SKM-1 treated with dmso at 0.1 percent for 144 hours (cell line): ENCODE results near the gene HSDL2.
"Not testable (repeated sequence)": the region's sequence is repeated elsewhere in the genome, so short reads cannot be mapped to it uniquely, and the experiment has no call there.

Source experiments
- DNase-seq: peaks from one replicate; lab custom pipeline; 2025; ENCODE audit not compliant: unreplicated experiment; lab: John Stamatoyannopoulos, UW

HSDL2 gene

GRCh38 chr9:112365257-112365656, 14.7 kb upstream of the HSDL2 start:
- DNase-seq = not testable (repeated sequence)

- no peak for DNase-seq
These were observed 13.3 kb upstream of the HSDL2 start for GRCh38 chr9:112366591-112366990.

- DNase-seq = no peak
These were observed 12.4 kb upstream of the HSDL2 start for GRCh38 chr9:112367465-112367864.

- DNase-seq = no peak
These were observed 10.1 kb upstream of the HSDL2 start for GRCh38 chr9:112369817-112370216.

GRCh38 chr9:112371060-112371459, 8.8 kb upstream of the HSDL2 start:
- no peak for DNase-seq

GRCh38 chr9:112373666-112374065, 6.2 kb upstream of the HSDL2 start:
- DNase-seq = not testable (repeated sequence)

- DNase-seq = not testable (repeated sequence)
These were observed 5.7 kb upstream of the HSDL2 start for GRCh38 chr9:112374232-112374631.

- DNase-seq = no peak
These were observed 4.5 kb upstream of the HSDL2 start for GRCh38 chr9:112375361-112375760.

GRCh38 chr9:112377087-112377486, 2.8 kb upstream of the HSDL2 start:
- DNase-seq = no peak

- no peak for DNase-seq
These were observed 2.1 kb upstream of the HSDL2 start for GRCh38 chr9:112377684-112378327.

GRCh38 chr9:112378328-112379176, 1.4 kb upstream of the HSDL2 start:
- no peak for DNase-seq

- peak; percentile 90 for DNase-seq
These were observed 469 bp upstream of the HSDL2 start for GRCh38 chr9:112379177-112380101.

- DNase-seq = no peak
These were observed 915 bp downstream of the HSDL2 start for GRCh38 chr9:112380825-112381221.

GRCh38 chr9:112382066-112382465, 2.2 kb downstream of the HSDL2 start:
- no peak for DNase-seq

- DNase-seq = no peak
These were observed 2.8 kb downstream of the HSDL2 start for GRCh38 chr9:112382501-112383364.

- DNase-seq = no peak
These were observed 4.3 kb downstream of the HSDL2 start for GRCh38 chr9:112384219-112384618.

- DNase-seq = peak; percentile 36
These were observed 4.8 kb downstream of the HSDL2 start for GRCh38 chr9:112384690-112385089.

- no peak for DNase-seq
These were observed 7.2 kb downstream of the HSDL2 start for GRCh38 chr9:112387115-112387514.

GRCh38 chr9:112389897-112390296, 10.0 kb downstream of the HSDL2 start:
- not testable (repeated sequence) for DNase-seq

GRCh38 chr9:112391936-112392560, 12.1 kb downstream of the HSDL2 start:
- not testable (repeated sequence) for DNase-seq
